Measurements from ENCODE around the gene TMEM273.

Gene TMEM273

DNA sequence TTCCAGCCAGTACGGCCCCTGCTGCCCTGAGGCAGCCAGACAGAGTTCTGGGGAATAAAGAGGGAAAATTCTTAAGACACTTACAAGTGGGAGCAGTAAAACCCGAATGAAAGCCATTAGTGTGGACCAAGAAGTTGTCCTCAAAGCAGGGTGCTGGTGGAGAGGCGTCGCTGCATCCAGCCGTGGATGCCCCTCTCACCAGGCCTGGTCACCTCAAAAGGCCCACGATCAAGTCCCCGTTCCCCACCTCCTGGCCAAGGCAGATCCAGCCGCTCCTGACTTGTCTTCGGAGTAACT is 73.5 kb downstream of the TMEM273 start:
- no peak for DNase-seq

DNA sequence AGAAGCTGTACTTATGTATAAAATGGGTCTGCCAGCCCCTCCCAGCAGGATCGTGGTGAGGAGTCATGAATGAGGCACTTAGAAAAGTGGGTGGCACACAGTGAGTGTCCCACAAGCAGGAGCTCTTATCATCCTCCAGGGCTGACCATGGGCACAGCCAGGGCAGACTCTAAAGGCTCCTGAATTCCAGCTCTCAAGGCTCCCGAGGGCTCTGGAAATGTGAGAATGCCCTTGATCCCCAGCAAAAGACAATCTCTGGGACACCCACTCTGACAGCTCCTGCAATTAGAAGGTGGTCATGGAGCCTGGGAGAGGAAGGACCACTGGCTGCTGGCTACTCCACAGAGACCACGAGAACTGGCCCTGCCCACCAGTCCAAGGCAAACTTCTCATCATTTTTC is 74.5 kb downstream of the TMEM273 start:
- DNase-seq, result no peak

DNA sequence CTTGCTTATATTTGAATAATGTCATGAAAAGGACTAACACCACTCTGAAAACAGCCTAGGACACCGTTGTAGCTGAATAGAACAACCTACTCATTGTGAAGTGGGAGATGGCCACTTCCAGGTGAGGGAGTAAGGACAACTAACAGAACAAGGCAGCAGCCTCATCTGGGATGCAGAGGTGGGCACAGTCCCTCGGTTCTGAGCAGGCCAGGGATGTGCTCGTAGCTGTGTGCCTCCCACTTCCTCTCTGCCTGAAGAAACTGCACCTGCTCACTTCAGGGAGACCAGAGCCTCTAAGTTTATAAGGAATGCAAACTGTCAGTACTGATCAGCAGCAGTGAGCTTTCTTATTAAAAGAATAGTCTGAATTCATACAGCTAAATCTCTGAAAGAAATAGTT is 75.3 kb downstream of the TMEM273 start:
- no peak for DNase-seq

DNA sequence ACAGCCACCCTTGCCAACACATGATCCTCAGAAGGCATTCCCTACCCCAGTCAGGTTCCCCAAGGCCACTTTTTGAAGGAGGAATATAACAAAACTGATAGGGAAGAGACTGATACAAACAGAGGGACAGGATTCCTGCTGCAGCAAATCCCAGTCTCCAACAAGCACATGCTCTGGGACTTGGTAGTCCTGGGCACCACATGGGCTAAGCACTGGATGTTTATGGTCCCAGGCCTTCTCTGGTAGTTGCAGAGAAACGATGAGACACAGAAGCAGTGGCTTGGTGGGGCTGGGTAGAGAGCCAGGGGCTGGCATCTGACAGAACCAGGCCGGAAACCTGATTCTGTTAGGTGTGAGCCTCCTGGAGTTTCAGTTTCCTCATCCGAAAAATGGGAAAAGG is 76.1 kb downstream of the TMEM273 start:
- DNase-seq, result no peak

GRCh38 chr10:49111320-49111698 is 76.9 kb downstream of the TMEM273 start:
- no peak for DNase-seq

GRCh38 chr10:49110684-49111319 is 77.4 kb downstream of the TMEM273 start:
- no peak for DNase-seq

DNA sequence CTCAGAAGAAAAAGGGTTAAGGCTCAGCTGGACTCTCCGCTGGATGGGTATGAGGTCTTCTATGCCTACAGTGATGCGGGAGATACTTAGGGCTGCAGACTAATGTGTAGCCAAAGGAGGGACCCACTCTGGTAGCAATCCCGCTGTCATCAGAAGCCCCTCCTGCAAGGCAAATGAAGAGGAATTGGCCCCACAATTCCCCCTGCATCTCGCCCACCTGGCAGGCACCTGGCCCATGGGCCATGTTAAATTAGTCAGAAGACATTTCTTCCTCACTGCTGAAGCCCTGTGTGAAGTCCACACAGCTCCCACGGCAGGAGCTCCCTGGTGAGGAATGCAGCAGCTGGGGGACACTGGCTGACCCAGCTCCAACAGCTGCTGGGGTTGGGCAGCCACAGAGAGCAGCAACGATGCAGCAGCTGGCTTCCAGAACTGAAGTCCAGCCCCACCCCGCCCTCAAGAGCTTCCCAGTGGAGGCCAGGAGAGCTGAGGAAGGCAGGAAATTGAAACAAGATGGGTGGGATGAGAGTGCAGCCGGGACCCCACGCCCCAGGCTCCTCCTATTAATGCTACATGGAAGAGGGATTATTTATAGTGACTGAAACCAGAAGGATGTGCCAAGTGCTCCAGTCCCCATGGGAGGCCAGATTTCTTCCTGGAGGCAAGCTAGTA is 78.4 kb downstream of the TMEM273 start:
- peak; percentile 64 for DNase-seq

DNA sequence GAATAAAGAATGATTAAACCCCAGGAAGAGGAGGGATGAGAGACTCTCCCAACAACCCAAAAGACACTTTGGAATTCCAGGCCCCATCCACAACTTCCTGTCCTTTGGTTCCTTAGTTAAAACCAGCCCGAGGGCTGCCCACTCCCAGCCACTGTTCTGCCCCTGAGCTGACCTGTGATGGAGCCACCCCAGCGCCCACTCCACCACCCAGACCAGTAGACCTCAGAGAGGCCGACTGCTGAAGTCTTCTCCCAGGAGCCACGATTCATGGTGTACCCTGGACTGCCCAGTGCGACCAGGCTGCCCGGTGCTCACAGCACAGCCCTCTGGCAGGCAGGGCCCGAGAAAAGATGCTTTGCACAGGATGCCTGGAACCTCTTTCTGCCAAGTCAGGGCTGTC is 79.5 kb downstream of the TMEM273 start:
- DNase-seq, result no peak

DNA sequence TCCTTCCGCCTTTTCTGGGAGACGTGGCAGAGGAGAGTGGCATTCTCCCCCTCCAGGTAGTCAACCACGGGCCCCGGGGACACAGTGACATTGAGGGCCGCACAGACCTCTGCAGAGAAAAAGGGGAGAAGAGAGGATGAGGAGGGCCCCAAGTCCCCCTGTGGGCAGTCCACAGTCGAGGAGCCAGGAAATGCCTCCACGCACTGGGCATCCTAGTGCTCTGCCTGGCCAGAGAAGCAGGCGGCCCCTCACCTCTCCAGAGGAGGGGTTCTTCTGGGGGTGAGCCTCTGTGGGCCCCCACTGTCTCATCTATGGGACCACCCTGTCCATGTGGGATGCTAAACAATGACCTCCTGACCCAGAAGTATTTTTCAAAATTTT is 80.3 kb downstream of the TMEM273 start:
- no peak for DNase-seq

GRCh38 chr10:49107111-49107886 is 80.9 kb downstream of the TMEM273 start:
- no peak for DNase-seq

- DNase-seq, result no peak
Observed at GRCh38 chr10:49106451-49106850, 81.7 kb downstream of the TMEM273 start.

DNA sequence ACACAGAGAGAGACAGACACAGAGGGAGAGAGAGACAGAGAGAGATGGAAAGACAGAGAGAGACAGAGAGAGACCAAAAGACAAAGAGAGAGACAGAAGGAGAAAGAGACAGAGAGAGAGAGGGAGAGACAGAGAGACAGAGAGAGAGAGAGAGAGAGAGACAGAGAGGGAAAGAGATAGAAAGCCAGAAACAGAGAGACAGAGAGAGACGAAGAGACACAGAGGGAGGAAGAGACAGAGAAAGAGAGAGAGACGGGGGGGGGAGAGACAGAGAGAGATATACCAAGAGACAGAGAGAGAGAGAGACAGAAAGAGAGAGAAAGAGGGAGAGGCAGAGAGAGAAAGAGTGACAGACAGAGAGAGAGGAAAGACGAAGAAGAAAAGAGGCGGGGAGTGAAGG is 83.1 kb downstream of the TMEM273 start:
- no peak for DNase-seq
